Activated CD4-positive, alpha-beta T cell treated with anti-CD3 and anti-CD28 coated beads, Interleukin-2, amount 50 U/mL, for 16 hours (primary cell): Measurements from ENCODE around the gene C12orf56.
"Not testable (repeated sequence)": the region's sequence is repeated elsewhere in the genome, so short reads cannot be mapped to it uniquely, and the experiment has no call there.

Experiments used
- DNase-seq: peaks from one replicate; pipeline ENCODE4 v3.0.0-alpha.2; 2020

Gene C12orf56

GRCh38 chr12:64296301-64296700 lies 94.3 kb downstream of the C12orf56 start:
- DNase-seq = no peak

- no peak for DNase-seq
Measured at GRCh38 chr12:64293654-64294364, 96.7 kb downstream of the C12orf56 start.

GRCh38 chr12:64293174-64293573 lies 97.4 kb downstream of the C12orf56 start:
- not testable (repeated sequence) for DNase-seq

GRCh38 chr12:64286521-64286920 lies 104.0 kb downstream of the C12orf56 start:
- DNase-seq = no peak

- no peak for DNase-seq
Measured at GRCh38 chr12:64284256-64284655, 106.3 kb downstream of the C12orf56 start.

GRCh38 chr12:64278421-64278820 lies 112.1 kb downstream of the C12orf56 start:
- no peak for DNase-seq

- peak; percentile 11 for DNase-seq
Measured at GRCh38 chr12:64273527-64274403, 116.8 kb downstream of the C12orf56 start.

- no peak for DNase-seq
Measured at GRCh38 chr12:64270411-64270810, 120.1 kb downstream of the C12orf56 start.

- DNase-seq = no peak
Measured at GRCh38 chr12:64269161-64269560, 121.4 kb downstream of the C12orf56 start.

- no peak for DNase-seq
Measured at GRCh38 chr12:64268409-64268808, 122.1 kb downstream of the C12orf56 start.

GRCh38 chr12:64265839-64266238 lies 124.7 kb downstream of the C12orf56 start:
- DNase-seq = no peak

GRCh38 chr12:64261813-64262212 lies 128.7 kb downstream of the C12orf56 start:
- DNase-seq = no peak

- DNase-seq = no peak
Measured at GRCh38 chr12:64258576-64258975, 132.0 kb downstream of the C12orf56 start.

GRCh38 chr12:64256166-64256800 lies 134.3 kb downstream of the C12orf56 start:
- DNase-seq = peak; percentile 51

GRCh38 chr12:64255249-64255648 lies 135.3 kb downstream of the C12orf56 start:
- DNase-seq = no peak

- no peak for DNase-seq
Measured at GRCh38 chr12:64253356-64253755, 137.2 kb downstream of the C12orf56 start.

GRCh38 chr12:64252681-64253080 lies 137.9 kb downstream of the C12orf56 start:
- no peak for DNase-seq

- DNase-seq = no peak
Measured at GRCh38 chr12:64243809-64244208, 146.7 kb downstream of the C12orf56 start.

- no peak for DNase-seq
Measured at GRCh38 chr12:64240781-64241180, 149.8 kb downstream of the C12orf56 start.

- no peak for DNase-seq
Measured at GRCh38 chr12:64237382-64237781, 153.2 kb downstream of the C12orf56 start.

GRCh38 chr12:64236549-64236948 lies 154.0 kb downstream of the C12orf56 start:
- DNase-seq = no peak

GRCh38 chr12:64232196-64232595 lies 158.4 kb downstream of the C12orf56 start:
- no peak for DNase-seq

- DNase-seq = no peak
Measured at GRCh38 chr12:64229796-64230195, 160.8 kb downstream of the C12orf56 start.

GRCh38 chr12:64229240-64229639 lies 161.3 kb downstream of the C12orf56 start:
- no peak for DNase-seq
